Motor neuron (in vitro differentiated cells): ENCODE measurements around the gene SORL1-AS1.

Source experiments
- ATAC-seq, 8 experiments: fragments of 200-7000 bp; cut with Tn5 transposase; replicated peaks in 6 of 8; 2 replicates each; pipeline ENCODE4 v1.8.0; 2021; ENCODE audit warnings: mild to moderate bottlenecking in 8 of 8, moderate library complexity in 8 of 8
- H3K27ac ChIP-seq, 2 donors: fragments of 250-450 bp; sonication (Bioruptor Pico); 2 replicates each; pipeline ENCODE4 v1.9.0; 2021; ENCODE audit warnings: antibody characterized with exemption in 2 of 2, mild to moderate bottlenecking in 2 of 2, moderate library complexity in 1 of 2
- H3K4me1 ChIP-seq, 2 donors: fragments of 250-450 bp; sonication (Bioruptor Pico); replicated peaks in 1 of 2; 2 replicates each; pipeline ENCODE4 v1.6.1; 2021; ENCODE audit warnings: antibody characterized with exemption in 2 of 2, mild to moderate bottlenecking in 2 of 2, moderate library complexity in 1 of 2
- H3K4me3 ChIP-seq, 5 donors: fragments of 250-450 bp; sonication (Bioruptor Pico); 2 replicates each; pipeline ENCODE4 v1.9.0; 2021; ENCODE audit warnings: antibody characterized with exemption in 5 of 5, mild to moderate bottlenecking in 5 of 5, moderate library complexity in 4 of 5
- WGBS, 10 experiments: fragments of 450-650 bp; shearing (Covaris generic); methylation state at CpG; one replicate each; pipeline ENCODE4 v1.0.0; 2022; 5-methylcytosine and 5-hydroxymethylcytosine counted together
- in situ Hi-C, 9 experiments: fragments of 400-800 bp; cut with MboI; loops; one replicate each; pipeline ENCODE4 v1.15.0; 2021; ENCODE audit warnings: low sequenced_read_pairs in 9 of 9, low pct_unique_long_range_greater_than_20kb in 2 of 9; ENCODE audit not compliant: unreplicated experiment in 9 of 9

The SORL1-AS1 gene

DNA sequence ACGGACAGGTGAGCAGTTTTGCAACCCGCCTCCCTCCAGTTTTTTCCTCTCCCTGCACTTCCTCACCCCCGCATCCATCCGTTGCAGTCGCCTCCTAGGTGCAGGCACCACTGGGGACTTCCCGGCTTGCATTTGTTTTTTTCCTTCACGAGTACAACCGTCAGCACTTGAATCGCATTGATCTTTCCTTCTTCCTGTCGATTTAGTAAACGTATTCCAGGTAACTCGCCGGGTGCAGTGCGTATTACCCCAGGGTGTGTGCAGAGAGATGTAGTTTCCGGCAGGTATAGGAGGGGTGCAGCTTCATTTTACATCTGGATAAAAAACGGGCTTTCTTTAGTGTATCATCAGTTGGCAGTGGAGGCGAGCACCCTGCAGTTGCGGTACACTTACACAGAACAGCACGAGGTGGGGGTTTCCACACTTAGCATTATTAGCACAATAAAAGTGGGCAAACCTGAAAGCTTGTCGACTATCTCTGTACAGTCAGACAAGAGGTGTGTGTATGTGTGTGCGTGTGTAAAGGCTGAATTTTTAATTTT, at the start of gene SORL1-AS1:
SORL1-AS1 (minus strand) TSS at position 359 of the 542 bp plus-strand sequence.
- WGBS, 10 experiments: 0 to 80% (median 5%) methylated on average over 1 to 13 of the region's 21 CpGs; no CpG with 5 or more reads in 1 of the 10 experiments
- peak within 1 kb of the TSS; percentile 43 to 62 for H3K27ac ChIP-seq
- peaks cover 8 to 34% of the 10 kb centered on the region in 2 donors for H3K4me1 ChIP-seq
- peak within 1 kb of the TSS; percentile 79 to 88 (median 81) for H3K4me3 ChIP-seq
- in situ Hi-C loops: loop anchor here in 1 of 9 experiments (25.0 kb wide), 1 partner anchor 140 kb away; no protein-coding TSS in a partner anchor
- ATAC-seq: peak; percentile 28 to 57 (median 38)

- ATAC-seq: no peak
- Histone ChIP-seq H3K4me1 (no peaks in the 10 kb centered on the region), H3K4me3 (no peak overlapping the region), H3K27ac (no peak overlapping the region)
- in situ Hi-C loops: no loop called here
- WGBS, 10 experiments: 0 to 86% (median 35%) methylated on average over 1 of the region's 1 CpG; no CpG with 5 or more reads in 4 of the 10 experiments
Measured at GRCh38 chr11:121500717-121501116, 48.0 kb upstream of the SORL1-AS1 start.

- in situ Hi-C loops: no loop called here
Measured at GRCh38 chr11:121500275-121500674, 47.5 kb upstream of the SORL1-AS1 start.

DNA sequence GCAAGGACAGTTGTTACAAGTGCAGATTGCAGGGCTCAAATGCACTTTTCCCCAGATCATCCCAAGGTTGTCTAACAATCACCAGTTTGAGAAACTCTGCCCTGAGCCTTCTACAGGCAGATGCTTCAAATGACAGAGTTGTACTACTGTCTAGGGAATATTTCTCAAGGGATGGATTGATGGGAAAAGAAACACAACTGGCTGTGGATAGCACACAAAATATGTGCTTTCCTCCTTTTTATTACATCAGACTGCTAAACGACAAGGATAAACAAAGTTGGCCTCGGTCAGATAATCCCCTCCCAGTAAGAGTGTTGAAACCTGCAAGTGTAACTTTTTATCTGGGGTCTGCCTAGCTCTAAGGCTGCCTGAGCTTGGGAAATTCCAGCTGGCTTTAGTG, 46.6 kb upstream of the SORL1-AS1 start:
- Histone ChIP-seq H3K27ac (no peak overlapping the region), H3K4me3 (no peak overlapping the region), H3K4me1 (no peaks in the 10 kb centered on the region)
- ATAC-seq: no peak
- in situ Hi-C loops: no loop called here
- 8 to 100% (median 60%) methylated on average over 1 to 2 of the region's 2 CpGs; no CpG with 5 or more reads in 3 of the 10 experiments for WGBS, 10 experiments

More at GRCh38 chr11:121500275-121500674, 47.5 kb upstream of the SORL1-AS1 start:
- WGBS, 10 experiments: 61 to 100% (median 90%) methylated on average over 2 of the region's 2 CpGs; no CpG with 5 or more reads in 7 of the 10 experiments
- no peak overlapping the region for H3K4me3 ChIP-seq
- no peaks in the 10 kb centered on the region for H3K4me1 ChIP-seq
- H3K27ac ChIP-seq: no peak overlapping the region
- no peak for ATAC-seq

DNA sequence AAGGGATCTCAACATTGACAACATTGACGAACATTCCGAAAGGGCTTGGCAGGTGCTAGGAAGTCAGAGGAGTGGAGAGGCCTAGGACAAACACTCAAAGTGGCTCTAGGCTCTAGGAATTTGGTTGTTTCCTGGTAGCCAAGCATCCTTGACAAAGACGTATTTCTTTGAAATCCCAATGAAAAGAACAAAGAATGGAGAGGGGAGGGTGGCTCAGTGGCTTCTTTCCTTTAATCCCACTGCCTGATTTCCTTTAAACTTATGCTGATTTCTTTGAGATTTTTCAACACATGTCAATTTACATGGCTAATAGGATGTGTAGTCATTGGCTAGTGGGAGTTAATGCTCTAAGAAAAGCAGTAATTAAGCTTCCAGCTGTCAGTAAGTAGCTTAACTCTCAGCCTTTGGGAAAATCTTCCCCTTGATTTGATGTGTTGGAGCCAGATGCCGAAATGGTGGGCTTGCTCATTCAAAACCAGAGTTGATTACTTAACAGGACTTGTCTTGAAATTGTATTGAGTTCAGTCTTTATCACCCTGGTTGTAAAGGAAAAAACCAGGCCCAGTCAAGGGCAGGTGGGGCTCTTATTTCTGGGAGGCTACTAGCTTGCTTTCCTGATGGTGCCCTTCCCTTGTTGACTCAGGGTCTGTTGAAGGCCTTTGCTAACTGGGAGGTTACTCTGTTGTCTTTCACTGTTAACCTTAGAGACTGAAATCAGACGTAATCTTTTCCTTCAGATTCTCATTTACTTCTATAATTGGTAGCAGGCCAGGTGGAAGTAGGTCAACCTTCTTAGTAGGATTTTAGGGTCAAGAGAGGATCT, 44.6 kb upstream of the SORL1-AS1 start:
- no peaks in the 10 kb centered on the region for H3K4me1 ChIP-seq
- peak in 3 of 8 experiments; percentile 31 to 93 (median 48) for ATAC-seq
- in situ Hi-C loops: no loop called here
- no peak overlapping the region for H3K27ac ChIP-seq
- no peak overlapping the region for H3K4me3 ChIP-seq
- WGBS, 10 experiments: 33 to 76% (median 59%) methylated on average over 1 to 5 of the region's 5 CpGs

GRCh38 chr11:121494355-121495099, 41.8 kb upstream of the SORL1-AS1 start:
- H3K27ac ChIP-seq: no peak overlapping the region
- ATAC-seq: peak in 1 of 8 experiments; percentile 16

DNA sequence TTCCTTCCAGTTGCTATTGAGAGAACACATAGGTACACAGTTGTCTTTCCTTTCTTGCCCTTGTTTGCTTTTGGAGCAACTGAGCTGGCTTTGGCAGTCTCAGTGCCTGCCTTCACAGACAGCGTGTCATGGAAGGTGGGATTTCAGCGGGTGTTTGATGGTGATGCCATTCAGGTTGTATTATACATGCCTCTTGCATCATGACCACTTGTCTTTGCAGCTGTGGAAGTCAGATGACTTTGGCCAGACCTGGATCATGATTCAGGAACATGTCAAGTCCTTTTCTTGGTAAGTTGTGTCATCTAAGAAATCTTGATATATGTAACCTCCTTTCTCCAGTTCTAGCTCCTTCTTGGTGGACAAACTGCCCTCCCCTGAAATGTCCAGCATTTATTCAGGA, 37.1 kb upstream of the SORL1-AS1 start:
- no peak overlapping the region for H3K4me3 ChIP-seq
- in situ Hi-C loops: no loop called here
- peak in 3 of 8 experiments; percentile 16 to 63 (median 27) for ATAC-seq
- no peaks in the 10 kb centered on the region for H3K4me1 ChIP-seq
- H3K27ac ChIP-seq: no peak overlapping the region
- WGBS, 10 experiments: 83 to 100% (median 92%) methylated on average over 1 to 2 of the region's 2 CpGs; no CpG with 5 or more reads in 6 of the 10 experiments

More at GRCh38 chr11:121494355-121495099, 41.8 kb upstream of the SORL1-AS1 start:
- 43 to 96% (median 78%) methylated on average over 1 to 6 of the region's 7 CpGs for WGBS, 10 experiments
- H3K4me3 ChIP-seq: no peak overlapping the region
- in situ Hi-C loops: no loop called here
- H3K4me1 ChIP-seq: no peaks in the 10 kb centered on the region

DNA sequence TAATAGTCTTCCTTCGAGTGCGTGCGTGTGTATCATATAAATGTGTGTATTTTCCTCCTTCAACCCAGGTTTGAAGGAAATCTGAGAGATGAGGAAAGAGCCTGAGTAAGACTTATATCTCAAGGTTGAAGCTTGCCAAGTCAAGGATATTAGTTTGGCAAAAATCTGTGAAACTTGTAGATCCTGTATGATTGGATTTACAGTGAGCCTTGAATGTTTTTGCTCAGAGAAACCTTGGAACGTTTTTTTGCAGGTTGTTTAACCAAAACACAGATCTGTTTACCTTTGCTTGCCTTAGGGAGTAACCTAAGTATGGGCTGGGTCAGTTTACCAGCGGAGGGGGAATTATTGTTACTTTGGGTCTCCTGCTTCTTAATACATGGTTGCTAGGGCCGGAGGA, 35.9 kb upstream of the SORL1-AS1 start:
- in situ Hi-C loops: no loop called here
- no peak for ATAC-seq
- 39 to 100% (median 87%) methylated on average over 1 to 6 of the region's 6 CpGs for WGBS, 10 experiments
- Histone ChIP-seq H3K4me1 (no peaks in the 10 kb centered on the region), H3K27ac (no peak overlapping the region), H3K4me3 (no peak overlapping the region)

GRCh38 chr11:121488170-121488569, 35.4 kb upstream of the SORL1-AS1 start:
- Histone ChIP-seq H3K27ac (no peak overlapping the region), H3K4me1 (no peaks in the 10 kb centered on the region), H3K4me3 (no peak overlapping the region)
- WGBS, 10 experiments: 47 to 100% (median 82%) methylated on average over 1 to 2 of the region's 2 CpGs; no CpG with 5 or more reads in 4 of the 10 experiments
- in situ Hi-C loops: no loop called here
- ATAC-seq: no peak

- no peak overlapping the region for H3K27ac ChIP-seq
- ATAC-seq: no peak
- 60 to 100% (median 100%) methylated on average over 1 of the region's 6 CpGs; no CpG with 5 or more reads in 7 of the 10 experiments for WGBS, 10 experiments
- no peak overlapping the region for H3K4me3 ChIP-seq
- in situ Hi-C loops: no loop called here
- H3K4me1 ChIP-seq: peaks cover 3 to 7% of the 10 kb centered on the region in 2 donors
Measured at GRCh38 chr11:121487191-121487590, 34.4 kb upstream of the SORL1-AS1 start.

- in situ Hi-C loops: no loop called here
- Histone ChIP-seq H3K27ac (no peak overlapping the region), H3K4me3 (no peak overlapping the region), H3K4me1 (peaks cover 3 to 10% of the 10 kb centered on the region in 2 donors)
- no peak for ATAC-seq
- 20 to 100% (median 90%) methylated on average over 1 to 4 of the region's 5 CpGs; no CpG with 5 or more reads in 1 of the 10 experiments for WGBS, 10 experiments
Measured at GRCh38 chr11:121486054-121486453, 33.3 kb upstream of the SORL1-AS1 start.

GRCh38 chr11:121485216-121485615, 32.4 kb upstream of the SORL1-AS1 start:
- in situ Hi-C loops: no loop called here
- 67 to 100% (median 89%) methylated on average over 2 to 6 of the region's 7 CpGs for WGBS, 10 experiments

More at GRCh38 chr11:121485216-121485615, 32.4 kb upstream of the SORL1-AS1 start:
- Histone ChIP-seq H3K4me1 (peaks cover 3 to 10% of the 10 kb centered on the region in 2 donors), H3K4me3 (no peak overlapping the region), H3K27ac (no peak overlapping the region)
- no peak for ATAC-seq
